ENCODE results near the gene VTI1A.

Gene VTI1A

DNA sequence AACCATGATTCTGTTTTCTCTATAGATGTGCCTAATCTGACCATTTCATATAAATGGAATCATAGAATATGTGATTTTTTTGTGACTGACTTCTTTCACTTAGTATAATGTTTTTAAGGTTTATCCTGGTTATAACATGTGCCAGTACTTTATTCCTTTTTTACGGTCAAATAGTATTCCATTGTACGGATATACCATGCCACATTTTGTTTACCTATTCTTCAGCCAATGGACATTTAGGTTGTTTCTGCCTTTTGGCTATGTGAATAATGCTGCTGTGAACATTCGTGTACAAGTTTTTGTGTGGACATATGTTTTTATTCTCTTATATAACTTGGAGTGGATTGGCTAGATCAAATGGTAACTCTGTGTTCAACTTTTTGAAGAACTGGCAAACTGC is 324.7 kb downstream of the VTI1A start:
- no peak overlapping the region for H3K9ac ChIP-seq
- TF ChIP-seq, protein P1, sequence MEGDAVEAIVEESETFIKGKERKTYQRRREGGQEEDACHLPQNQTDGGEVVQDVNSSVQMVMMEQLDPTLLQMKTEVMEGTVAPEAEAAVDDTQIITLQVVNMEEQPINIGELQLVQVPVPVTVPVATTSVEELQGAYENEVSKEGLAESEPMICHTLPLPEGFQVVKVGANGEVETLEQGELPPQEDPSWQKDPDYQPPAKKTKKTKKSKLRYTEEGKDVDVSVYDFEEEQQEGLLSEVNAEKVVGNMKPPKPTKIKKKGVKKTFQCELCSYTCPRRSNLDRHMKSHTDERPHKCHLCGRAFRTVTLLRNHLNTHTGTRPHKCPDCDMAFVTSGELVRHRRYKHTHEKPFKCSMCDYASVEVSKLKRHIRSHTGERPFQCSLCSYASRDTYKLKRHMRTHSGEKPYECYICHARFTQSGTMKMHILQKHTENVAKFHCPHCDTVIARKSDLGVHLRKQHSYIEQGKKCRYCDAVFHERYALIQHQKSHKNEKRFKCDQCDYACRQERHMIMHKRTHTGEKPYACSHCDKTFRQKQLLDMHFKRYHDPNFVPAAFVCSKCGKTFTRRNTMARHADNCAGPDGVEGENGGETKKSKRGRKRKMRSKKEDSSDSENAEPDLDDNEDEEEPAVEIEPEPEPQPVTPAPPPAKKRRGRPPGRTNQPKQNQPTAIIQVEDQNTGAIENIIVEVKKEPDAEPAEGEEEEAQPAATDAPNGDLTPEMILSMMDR (IDR thresholded peaks at IDR 0.05): no peak

DNA sequence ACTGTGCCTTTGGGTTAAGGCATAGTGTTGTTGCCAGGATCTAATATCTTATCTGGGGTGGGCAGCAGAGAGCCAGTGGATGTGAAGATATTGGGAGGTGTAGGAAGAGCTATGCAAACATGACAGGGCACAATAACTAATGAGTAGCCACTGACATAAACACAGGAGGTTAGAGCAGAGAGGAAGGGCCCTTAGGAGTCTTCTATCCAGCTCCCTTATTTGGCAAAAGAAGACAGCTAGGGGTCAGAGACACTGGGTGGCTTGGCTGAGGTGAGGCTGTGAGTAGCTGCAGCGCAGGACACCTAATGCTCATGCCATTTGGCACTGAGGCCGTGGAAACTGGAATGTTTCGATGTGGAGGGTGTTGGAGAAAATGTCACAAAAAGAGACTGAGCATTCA is 326.8 kb downstream of the VTI1A start:
- Histone ChIP-seq H3K4me3 (ENCODE audit: low read depth, low read length) (no peak overlapping the region), H3K36me3 (ENCODE audit: control insufficient read depth, insufficient read depth, low read length) (no peaks in the 10 kb centered on the region), H3K27ac (no peak overlapping the region), H3K79me2 (no peaks in the 10 kb centered on the region), H3K9me3 (ENCODE audit: control insufficient read depth, low read length) (no peaks in the 10 kb centered on the region), H3K9ac (no peak overlapping the region), H2AFZ (no peak overlapping the region), H3K27me3 (ENCODE audit: control insufficient read depth, insufficient read depth, low read length) (no peaks in the 10 kb centered on the region), H3K4me1 (peaks cover 9% of the 10 kb centered on the region), H3K4me2 (ENCODE audit: low read length) (no peak overlapping the region)
- TF ChIP-seq, protein P1 (IDR thresholded peaks at IDR 0.05): no peak

More for the DNA sequence above, 324.7 kb downstream of the VTI1A start:
- no peaks in the 10 kb centered on the region for H3K79me2 ChIP-seq
- H3K9me3 ChIP-seq (ENCODE audit: control insufficient read depth, low read length): no peaks in the 10 kb centered on the region
- H3K27ac ChIP-seq: no peak overlapping the region
- no peaks in the 10 kb centered on the region for H3K27me3 ChIP-seq (ENCODE audit: control insufficient read depth, insufficient read depth, low read length)
- no peaks in the 10 kb centered on the region for H3K4me1 ChIP-seq
- H3K36me3 ChIP-seq (ENCODE audit: control insufficient read depth, insufficient read depth, low read length): no peaks in the 10 kb centered on the region
- H3K4me2 ChIP-seq (ENCODE audit: low read length): no peak overlapping the region
- no peak overlapping the region for H2AFZ ChIP-seq
- H3K4me3 ChIP-seq (ENCODE audit: low read depth, low read length): no peak overlapping the region

DNA sequence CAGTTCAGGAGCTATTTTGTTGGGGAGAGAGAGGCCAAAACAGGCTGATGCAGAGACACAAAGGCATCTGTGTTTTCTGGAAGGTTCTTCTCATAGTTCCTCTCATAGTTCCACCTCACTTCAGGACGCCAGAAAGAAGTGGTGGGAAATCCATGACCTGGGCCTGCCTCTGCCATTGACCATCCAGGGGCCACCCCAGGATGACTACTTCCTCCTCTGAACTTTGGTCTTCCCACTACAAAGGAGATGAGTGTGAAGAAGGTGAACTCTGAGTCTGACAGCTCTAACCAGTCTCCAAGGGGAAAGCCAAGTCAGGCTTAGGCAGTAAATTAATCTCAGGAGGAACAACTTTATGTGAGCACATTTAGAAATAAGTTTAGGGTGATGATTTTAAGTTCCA is 327.2 kb downstream of the VTI1A start:
- peaks cover 11% of the 10 kb centered on the region for H3K4me1 ChIP-seq
- H3K79me2 ChIP-seq: no peaks in the 10 kb centered on the region
- TF ChIP-seq, protein P1 (IDR thresholded peaks at IDR 0.05): no peak
- no peak overlapping the region for H3K27ac ChIP-seq
- H3K36me3 ChIP-seq (ENCODE audit: control insufficient read depth, insufficient read depth, low read length): no peaks in the 10 kb centered on the region
- H3K9me3 ChIP-seq (ENCODE audit: control insufficient read depth, low read length): no peaks in the 10 kb centered on the region
- H3K9ac ChIP-seq: no peak overlapping the region
- H3K4me2 ChIP-seq (ENCODE audit: low read length): no peak overlapping the region
- no peak overlapping the region for H2AFZ ChIP-seq
- no peaks in the 10 kb centered on the region for H3K27me3 ChIP-seq (ENCODE audit: control insufficient read depth, insufficient read depth, low read length)
- H3K4me3 ChIP-seq (ENCODE audit: low read depth, low read length): no peak overlapping the region

DNA sequence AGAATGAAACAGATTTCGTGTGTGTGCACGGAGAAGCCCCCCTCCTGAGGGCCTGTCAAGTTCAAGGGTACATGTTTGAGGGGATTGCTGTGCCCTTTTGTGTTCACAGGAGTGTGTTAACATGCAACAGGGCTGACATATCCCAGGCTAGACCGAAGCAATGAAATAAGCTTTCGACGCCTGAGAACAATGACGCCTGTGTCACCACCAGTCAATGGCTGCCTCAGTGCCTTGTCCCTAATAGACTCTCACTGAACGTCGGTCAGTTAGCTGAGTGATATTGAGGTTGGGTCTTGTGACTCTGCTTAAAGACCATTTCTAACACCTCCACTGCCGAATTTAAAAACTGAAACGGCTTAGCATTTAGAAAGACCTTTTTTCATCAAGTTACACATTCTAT is 327.8 kb downstream of the VTI1A start:
- Histone ChIP-seq H3K79me2 (no peaks in the 10 kb centered on the region), H3K36me3 (ENCODE audit: control insufficient read depth, insufficient read depth, low read length) (no peaks in the 10 kb centered on the region), H3K4me3 (ENCODE audit: low read depth, low read length) (no peak overlapping the region), H3K4me1 (peaks cover 17% of the 10 kb centered on the region), H3K9me3 (ENCODE audit: control insufficient read depth, low read length) (no peaks in the 10 kb centered on the region), H2AFZ (no peak overlapping the region), H3K27me3 (ENCODE audit: control insufficient read depth, insufficient read depth, low read length) (no peaks in the 10 kb centered on the region), H3K4me2 (ENCODE audit: low read length) (no peak overlapping the region), H3K9ac (no peak overlapping the region), H3K27ac (no peak overlapping the region)
- TF ChIP-seq, protein P1 (IDR thresholded peaks at IDR 0.05): no peak

DNA sequence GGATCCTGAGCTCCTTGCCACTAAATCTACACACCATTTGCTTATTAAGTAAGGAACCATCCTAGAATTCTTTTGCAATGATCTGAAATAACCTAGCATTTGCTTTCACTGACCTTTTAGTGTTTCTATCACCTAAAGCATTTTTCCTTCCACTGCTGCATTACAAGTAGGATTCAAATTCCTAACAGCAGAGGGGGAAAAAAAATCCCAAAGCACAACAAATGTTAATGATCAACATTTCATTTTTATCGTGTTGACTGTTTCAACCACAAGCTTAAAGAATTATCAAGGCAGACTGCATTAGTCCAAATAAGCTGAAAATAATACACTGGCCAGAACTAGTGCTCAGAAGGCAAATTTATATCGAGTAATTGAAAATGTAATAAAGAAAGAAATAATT is 328.4 kb downstream of the VTI1A start:
- H3K4me2 ChIP-seq (ENCODE audit: low read length): no peak overlapping the region
- H3K27ac ChIP-seq: no peak overlapping the region

More for the DNA sequence above, 328.4 kb downstream of the VTI1A start:
- TF ChIP-seq, protein P1 (IDR thresholded peaks at IDR 0.05): no peak
- H3K9ac ChIP-seq: no peak overlapping the region
- H3K4me1 ChIP-seq: peaks cover 17% of the 10 kb centered on the region
- H2AFZ ChIP-seq: no peak overlapping the region
- no peaks in the 10 kb centered on the region for H3K27me3 ChIP-seq (ENCODE audit: control insufficient read depth, insufficient read depth, low read length)
- no peaks in the 10 kb centered on the region for H3K36me3 ChIP-seq (ENCODE audit: control insufficient read depth, insufficient read depth, low read length)
- H3K79me2 ChIP-seq: no peaks in the 10 kb centered on the region
- H3K4me3 ChIP-seq (ENCODE audit: low read depth, low read length): no peak overlapping the region
- no peaks in the 10 kb centered on the region for H3K9me3 ChIP-seq (ENCODE audit: control insufficient read depth, low read length)
